Stimulated activated CD8-positive, alpha-beta memory T cell treated with anti-CD3 and anti-CD28 coated beads, Interleukin-7, amount 100 ng/mL, for 4 hours (primary cell): Measurements from ENCODE around the gene GNPAT.

Experiments
- DNase-seq, 2 donors: peaks; one replicate each; pipeline ENCODE4 v3.0.0-alpha.2; 2020; ENCODE audit warnings: low read depth in 2 of 2

The GNPAT gene

DNA sequence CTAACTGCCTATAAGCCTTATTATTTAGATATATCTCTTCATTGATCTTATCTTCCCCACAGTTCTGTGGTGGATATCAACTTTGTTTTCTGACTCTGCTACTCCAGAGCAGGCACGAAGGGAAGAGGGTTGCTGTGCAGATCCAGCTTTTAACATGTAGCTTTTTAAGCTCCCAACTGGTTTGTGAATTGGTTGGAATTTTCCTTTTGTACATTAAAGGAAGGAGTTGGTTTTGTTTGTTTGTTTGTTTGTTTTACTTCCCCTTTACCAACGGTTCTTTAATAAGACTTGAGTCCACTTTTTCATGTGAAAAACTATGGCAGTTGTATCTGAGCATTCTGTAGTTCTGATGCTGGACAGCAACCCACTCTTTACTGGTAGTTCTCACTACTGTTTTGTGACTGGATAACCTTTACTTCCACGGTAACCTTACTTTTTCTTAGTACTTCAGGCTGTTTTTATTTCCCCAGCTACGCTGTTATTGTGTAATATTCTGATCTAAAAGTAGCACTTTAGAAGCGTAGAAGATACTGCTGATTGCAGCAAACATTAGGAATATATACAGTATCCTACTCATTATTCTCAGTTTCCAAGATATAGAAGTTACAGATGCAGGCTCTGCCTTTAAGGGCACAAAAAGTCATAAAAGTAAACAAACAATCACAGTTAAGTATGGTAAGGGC is 1.6 kb downstream of the GNPAT start:
- no peak for DNase-seq

DNA sequence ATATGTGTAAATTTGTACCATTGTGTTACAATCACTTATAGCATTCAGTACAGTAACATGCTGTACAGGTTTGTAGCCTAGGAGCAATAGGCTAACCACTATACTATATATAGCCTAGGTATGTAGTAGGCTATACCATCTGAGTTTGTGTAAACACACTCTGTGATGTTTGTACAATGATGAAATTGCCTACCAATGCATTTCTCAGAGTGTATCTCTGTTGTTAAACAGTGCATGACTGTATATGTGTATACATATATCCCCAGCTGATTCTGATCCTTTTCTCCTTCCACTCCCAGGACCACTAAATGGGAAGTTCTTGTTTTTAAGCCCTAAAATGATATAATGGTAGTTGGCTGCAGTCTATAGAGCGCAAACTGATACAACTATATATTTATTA is 7.8 kb downstream of the GNPAT start:
- no peak for DNase-seq

DNA sequence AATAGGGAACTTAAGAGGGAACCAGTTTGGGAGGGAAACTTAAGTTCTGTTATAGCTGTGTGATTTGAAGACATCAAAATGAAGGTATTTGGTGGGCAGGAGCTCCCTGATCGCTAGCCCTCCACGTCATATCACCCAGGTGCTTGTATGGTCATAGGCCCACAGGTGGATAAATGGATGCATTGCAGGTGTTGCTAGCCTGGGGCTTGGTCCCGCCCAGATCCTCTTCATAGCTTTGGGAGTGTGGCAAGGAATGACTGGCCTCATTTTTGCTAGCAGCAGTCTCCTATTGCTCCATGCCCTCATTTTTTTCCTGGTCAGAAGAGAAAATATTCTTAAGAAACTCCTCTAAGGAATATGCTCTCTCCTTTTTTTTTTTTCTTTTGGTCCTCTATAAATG is 11.3 kb downstream of the GNPAT start:
- no peak for DNase-seq

DNA sequence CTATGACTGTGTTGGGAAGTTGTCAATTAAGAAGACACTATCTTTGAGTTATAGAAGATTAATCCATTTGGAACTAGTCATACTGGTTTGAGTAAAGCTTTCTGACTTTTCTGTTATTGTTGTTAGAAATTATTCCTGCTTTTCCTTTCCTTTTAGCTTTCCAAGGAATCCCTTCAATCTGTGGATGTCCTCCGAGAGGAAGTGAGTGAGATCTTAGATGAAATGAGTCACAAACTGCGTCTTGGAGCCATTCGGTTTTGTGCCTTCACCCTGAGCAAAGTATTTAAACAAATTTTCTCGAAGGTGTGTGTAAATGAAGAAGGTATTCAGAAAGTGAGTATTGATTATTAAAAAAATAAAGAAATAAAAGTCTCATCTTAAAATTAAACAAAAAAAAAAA is 19.3 kb downstream of the GNPAT start:
- no peak for DNase-seq

DNA sequence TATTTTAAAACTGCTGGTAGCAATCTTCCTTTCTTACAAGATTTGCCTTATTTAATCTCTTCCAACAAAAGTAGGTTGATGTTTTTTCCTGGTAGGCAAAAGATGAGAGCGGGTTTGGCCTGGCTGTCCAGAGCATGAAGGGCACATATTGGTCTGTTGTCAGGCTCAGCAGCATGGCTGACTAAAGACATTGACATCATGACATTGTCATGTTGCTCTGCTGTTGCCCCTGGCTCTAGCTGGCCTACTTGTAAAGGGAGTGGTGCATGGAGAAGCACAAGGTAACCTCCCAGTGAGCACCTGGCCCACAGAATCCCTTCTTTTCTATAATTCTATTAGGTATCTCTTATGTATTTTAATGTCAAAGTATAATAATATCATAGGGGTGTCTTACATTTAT is 23.6 kb downstream of the GNPAT start:
- no peak for DNase-seq

DNA sequence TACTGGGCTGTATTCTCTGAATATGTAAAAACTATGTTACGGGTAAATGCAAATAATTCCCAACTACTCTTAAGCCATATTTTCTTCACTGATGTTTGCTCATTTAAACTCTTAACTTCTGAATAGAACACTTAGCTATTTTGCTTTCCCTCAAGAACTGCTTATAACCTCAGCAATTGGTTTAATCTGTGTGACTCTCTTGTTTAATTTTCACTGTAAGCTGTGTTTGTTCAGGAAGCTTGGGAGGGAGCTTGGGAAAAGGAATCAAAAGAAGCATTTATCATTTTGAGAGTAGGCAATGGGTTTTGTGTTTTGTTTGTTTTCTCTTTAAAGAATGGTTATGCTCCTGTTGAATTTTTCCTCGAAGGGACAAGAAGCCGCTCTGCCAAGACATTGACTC is 24.4 kb downstream of the GNPAT start:
- no peak for DNase-seq

DNA sequence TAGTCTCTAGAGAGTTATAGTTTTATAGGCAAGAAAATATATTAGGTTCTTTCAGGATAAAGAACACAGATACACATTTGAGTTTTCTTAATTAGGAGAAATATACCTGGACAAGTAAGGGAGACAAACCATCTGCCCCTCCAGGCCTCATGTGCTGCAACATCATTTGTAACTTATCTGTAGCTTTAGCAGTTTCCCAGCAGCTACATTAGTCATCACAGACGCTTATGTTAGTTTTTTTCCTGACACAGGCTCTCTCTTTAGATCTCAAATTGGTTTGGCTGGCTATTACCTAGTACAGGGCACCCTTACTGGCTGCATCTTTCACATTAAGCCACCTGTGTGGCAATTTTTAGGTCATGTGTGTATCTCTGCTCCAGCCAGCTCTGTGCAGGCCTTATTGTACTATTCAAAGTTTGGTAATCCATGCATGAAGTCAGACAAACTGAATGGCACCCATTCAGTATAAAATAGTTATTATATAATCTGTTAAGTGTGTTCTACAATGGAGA is 25.9 kb downstream of the GNPAT start:
- DNase-seq = no peak

DNA sequence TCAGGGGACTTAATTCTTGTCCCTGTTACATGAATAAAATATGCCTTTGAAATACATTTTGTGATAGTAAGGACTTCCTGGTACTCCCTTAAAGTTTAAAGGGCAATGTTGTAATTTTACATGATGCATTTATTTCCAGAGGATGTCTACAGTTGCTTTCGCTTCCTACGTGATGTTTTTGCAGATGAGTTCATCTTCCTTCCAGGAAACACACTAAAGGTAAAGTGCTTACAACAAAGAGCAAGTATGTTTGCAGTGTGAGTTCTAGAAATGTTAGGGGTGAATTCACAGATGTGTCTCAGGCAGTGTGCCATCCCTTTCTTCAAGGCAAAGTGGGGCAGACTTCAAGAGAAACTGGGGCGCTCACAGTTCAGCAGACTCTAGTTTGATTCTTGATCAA is 31.2 kb downstream of the GNPAT start:
- DNase-seq = no peak

DNA sequence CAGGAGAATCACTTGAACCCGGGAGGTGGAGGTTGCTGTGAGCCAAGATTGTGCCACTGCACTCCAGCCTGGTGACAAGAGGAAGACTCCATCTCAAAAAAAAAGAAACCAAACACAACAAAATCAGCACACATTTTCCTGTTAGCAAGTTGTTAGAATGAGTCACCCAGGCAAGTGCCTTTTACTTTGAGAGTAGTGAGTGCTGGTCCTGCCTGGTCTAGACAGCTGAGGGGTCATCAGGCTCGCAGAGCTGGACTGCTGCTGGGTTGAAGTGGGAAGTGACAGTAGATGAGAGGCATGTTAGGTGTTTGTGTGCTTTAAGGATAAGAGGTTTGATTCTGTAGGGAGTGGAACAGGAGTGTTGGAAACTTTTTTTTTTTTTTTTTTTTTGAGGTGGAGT is 31.9 kb downstream of the GNPAT start:
- no peak for DNase-seq

DNA sequence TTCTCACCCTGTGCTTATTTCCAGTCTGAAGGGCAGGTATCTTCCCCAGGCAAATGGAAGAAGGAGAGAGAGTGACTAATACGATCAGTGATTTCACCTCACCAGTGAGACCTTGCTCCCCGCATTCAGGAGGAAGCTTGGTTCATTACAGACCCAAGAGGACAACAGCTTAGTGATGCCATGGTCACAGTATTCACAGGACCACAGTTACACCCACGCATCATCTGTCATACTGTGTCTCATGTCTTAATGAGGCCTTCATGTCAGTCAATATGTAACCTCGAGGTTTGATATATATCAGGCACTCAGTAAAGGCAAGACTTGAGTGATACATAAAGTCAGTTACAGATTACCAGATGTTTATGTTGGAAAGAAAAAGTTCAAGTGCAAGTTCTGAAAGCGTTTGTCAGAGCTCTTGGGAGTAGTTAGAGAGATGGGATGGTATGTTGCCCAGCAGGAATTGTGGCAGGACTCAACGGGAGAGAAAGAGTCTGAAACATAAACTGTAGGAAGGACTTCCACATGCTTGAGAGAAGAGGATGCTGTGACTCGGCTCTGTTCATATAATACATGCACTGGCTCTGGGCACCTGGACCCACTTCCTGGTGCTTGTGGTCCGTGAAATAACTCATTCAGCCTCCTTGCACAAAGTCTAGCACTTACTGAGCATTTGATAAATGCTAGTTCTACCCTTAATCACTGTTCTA is 33.3 kb downstream of the GNPAT start:
- no peak for DNase-seq

DNA sequence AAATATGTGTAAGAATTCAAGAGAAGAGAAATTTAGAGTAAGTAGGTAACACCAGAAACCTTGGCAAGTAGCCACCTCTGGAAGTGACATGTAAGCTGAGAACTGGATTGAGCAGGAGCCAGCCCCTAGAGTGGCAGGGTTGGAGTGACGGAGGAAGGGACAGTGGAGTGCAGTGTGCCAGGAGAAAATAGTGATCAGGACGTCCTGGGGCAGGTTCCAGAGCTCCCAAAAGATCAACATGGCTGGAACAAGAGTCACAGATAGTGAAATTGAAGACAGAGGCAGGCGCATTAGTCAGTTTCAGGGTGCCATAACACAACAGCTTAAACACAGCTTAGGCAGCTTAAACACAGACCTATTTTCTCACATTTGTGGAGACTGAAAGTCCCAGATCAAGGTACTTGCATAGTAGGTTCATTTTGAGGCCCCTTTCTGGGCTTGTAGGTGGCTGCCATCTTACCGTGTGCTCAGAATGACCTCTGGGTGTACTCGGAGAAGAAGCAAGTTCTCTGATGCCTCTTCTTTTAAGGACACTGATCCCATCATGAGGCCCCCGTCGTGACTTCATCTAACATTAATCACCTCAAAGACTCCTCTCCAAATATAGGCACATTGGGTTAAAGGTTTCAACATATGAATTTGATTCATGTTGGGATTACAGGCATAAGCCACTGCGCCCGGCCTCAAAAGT is 37.2 kb downstream of the GNPAT start:
- DNase-seq = no peak

DNA sequence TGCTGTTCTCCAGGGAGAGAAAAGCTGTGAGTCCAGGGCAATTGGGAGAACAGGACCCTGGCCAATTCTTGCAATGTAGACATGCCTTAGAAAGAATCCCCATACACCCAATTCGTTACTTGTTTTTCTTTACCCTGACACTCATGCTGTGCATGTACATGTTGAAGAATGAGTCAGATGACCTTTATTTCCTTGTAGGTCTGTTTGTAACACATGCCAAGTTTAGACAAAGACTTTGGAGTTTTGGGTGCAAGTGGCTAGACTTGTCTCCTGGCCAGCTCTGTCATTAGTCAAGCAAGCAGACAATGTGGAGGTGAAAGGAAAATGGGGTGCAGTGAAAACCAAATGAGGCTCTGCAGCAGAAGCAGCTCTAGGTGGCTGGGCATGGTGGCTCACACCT is 38.1 kb downstream of the GNPAT start:
- DNase-seq = no peak

DNA sequence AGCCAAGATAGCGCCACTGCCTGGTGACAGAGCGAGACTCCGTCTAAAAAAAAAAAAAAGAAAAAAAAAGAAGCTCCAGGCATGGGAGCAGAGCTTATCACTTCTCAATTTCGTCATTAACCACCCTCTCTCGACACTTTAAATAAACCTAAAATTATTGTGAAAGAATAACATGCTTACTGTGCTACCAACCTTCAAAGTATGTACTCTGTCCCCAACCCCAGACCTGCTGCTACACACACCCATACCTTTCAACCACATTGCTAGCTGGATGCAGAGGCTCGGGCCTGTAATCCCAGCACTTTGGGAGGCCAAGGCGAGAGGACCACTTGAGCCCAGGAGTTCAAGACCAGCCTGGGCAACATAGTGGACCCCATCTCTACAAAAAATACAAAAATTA is 38.7 kb downstream of the GNPAT start:
- DNase-seq = no peak

DNA sequence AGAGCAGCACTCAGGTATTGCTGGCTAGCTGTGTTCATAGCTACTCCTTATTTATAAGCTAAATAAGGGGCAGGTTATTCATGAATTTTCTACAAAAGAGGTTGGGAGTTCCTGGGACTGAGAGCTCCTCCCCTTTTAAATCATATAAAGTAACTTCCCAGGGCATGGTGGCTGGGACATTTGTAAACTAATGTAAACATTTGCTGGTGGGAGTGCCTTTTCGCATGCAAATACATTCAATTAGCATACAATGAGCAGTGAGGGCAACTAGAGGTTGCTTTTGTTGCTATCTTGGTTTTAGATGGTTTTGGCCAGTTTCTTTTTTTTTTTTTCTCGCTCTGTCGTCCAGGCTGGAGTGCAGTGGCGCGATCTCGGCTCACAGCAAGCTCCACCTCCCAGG is 43.4 kb downstream of the GNPAT start:
- no peak for DNase-seq

DNA sequence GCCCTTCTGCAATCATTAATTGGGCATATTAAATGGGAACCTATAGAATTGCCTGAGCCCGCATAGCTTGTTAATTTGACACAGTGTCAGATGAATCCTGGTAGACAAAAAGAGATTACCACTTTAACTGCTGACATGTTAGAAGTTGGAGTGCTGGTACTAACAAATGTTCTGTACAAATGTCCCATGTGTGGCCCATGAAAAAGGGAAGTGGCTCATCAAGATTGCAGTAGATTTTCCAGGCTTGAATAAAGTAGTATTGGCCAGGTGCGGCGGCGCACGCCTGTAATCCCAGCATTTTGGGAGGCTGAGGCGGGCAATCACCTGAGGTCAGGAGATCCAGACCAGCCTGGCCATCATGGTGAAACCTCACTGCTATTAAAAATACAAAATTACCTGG is 45.6 kb downstream of the GNPAT start:
- no peak for DNase-seq

DNA sequence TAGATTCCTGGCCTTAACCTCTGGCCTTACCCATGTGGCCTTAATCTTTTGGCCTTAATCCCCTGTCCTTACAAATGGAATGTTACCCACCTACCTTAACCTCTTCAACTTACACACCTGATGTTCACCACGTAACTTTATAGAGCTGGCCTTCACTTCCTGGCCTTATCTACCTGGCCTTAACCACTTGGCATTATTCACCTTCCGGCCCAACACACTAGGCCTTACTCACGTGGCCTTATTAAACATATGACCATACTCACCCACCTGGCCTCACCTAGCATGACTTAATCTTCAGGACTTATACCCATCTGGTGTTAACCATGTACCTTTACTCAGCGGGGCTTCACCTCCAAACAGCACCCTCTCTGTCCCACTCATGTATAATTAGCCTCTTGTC is 54.9 kb downstream of the GNPAT start:
- DNase-seq = no peak

DNA sequence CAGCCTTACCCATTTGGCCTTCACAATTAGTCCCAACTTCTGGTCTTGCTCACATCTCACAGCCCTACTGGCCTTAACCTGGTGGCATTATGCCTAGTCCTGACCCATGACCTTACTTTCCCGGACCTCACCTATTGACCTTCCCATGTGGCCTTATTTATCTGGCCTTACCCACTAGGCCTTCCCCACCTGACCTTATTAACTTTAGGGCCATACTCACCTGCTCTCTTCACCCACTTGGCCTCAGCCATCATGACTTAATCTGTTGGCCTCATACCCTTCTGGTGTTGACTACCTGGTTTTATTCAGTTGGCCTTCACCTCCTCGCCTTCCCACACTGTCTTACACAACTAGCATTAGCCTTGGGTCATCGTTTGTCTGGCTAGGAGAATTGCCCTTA is 61.0 kb downstream of the GNPAT start:
- no peak for DNase-seq

DNA sequence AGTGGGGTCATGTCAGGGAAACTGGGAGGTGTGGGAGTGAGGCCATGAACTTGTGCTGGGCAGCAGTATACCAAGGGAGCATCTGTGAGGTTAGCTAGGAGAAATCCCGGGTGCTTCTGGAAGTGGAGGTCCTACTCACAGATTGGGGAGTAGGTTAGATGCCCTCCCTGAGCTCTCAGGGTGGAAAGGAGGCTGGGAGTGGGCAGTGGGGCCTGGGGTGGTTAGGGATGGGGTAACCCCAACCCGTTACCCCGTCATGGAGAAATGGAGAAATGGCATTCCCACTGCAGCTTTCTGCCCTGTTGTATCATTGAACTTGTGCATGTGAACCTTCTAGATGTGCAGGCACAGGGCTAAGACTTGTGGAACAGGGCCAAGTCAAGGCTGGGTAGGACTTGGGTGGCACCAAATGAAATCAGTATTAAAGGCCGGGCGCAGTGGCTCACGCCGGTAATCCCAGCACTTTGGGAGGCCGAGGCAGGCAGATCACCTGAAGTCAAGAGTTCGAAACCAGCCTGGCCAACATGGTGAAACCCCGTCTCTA is 69.5 kb downstream of the GNPAT start:
- DNase-seq = no peak

DNA sequence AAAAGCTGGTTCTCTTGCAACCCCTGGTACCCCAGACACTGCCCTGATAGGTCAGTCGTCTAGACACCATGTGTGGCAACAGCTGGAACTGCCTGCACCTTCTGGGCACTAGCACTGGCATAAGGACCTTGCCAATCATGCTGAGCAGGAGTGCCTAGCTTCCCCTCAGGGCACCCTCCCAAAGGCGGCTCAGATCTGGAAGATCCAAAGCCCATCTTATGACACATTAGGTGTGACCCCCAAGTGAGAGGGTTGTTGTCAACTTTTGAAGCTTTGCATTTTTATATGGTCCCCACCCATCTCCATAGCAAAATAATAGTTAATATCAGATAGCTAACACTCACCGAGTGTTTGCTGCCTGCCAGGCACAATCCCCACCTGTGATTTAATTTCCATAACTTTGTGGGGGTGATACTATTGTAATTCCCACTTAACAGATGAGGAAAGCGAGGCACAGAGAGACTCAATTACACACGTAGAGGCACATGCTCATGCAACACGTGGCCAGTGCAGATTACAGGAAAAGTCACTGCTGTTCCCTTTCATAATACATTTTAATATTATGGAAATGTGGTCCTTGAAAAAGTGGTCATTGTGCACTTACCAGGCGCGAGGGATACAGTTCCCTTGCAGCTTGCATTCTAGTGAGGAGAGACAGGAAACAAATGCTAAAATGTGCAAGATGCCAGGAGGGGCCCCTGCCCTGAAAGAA is 70.9 kb downstream of the GNPAT start:
- DNase-seq = no peak

DNA sequence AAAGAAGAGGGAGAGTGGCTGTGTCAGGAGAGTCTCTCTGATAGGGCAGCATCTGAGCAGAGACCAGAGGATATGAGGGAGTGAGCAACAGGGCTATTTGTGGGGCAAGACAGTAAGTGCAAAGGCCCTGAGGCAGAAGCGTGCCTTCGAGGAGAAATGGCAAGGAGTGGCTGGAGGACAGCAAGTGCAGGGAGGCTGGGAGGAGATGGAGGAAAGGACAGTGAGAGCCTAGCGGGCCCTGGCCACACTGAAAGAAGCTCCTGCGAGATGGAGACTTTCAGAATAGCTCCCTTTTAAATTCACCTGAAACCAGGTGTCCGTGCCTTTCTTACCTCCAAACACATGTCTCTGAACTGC is 71.4 kb downstream of the GNPAT start:
- DNase-seq = no peak

DNA sequence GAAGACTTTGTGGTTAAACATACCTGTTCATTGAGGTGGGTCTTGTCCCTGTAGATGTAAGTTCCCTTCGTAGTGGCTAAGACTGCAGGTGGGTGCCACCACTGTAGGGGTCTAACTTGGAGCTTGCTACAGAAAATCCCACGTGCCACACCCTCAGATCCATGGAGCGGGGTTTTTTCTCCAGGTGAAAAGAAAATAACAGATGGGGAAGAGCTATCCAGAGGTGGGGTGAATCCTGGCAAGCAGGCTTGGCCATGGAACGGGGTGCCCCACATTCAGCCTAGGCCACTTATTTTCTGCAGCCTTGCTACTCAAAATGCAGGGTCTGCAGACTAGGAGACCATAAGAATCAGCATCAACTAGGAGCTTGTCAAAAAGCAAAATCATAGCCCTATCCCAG is 72.6 kb downstream of the GNPAT start:
- DNase-seq = no peak

DNA sequence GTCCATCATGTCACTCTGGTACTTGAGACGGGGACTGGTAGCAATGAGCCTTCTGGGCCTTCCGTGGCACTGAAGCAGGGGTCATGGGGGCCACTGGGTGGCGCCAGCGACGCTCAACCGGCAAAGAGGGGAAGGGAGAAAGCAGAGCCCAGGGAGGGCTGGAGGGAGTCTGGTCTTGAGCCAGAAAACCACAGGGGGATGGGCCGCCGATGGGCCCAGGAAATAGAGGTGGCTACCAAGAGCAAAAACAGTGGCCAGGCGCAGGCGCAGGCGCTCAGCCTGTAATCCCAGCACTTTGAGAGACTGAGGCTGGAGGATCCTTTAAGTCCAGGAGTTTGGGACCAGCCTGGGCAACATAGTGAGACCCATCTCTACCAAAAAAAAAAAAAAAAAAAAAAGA is 74.9 kb downstream of the GNPAT start:
- DNase-seq = no peak
